Measurements from ENCODE around the gene CEMIP2.

The CEMIP2 gene

GRCh38 chr9:71767163-71767775 lies 1.0 kb downstream of the CEMIP2 start:
- peaks cover 15% of the 10 kb centered on the region for H3K27me3 ChIP-seq (ENCODE audit: insufficient read depth, poor library complexity, severe bottlenecking)
- TF ChIP-seq GABPA (IDR thresholded peaks at IDR 0.05; ENCODE audit: low read depth), result no peak
- no peak for TF ChIP-seq REST (IDR thresholded peaks at IDR 0.05; ENCODE audit: insufficient replicate concordance, low read depth)
- TF ChIP-seq POLR2AphosphoS5 (IDR thresholded peaks at IDR 0.05; ENCODE audit: low read depth), result no peak
- TF ChIP-seq SPI1 (IDR thresholded peaks at IDR 0.05; ENCODE audit: borderline replicate concordance, low read depth), result no peak
- no peak for TF ChIP-seq CTCF (IDR thresholded peaks at IDR 0.05; ENCODE audit: insufficient read depth, low read length)
- H3K27ac ChIP-seq (replicated peaks), result no peak overlapping the region
- no peak overlapping the region for H3K4me3 ChIP-seq (replicated peaks; ENCODE audit: insufficient read depth, low read length)
- DNase-seq (ENCODE audit: low read depth in 1 of 2, low spot score in 1 of 2), result no peak

GRCh38 chr9:71766663-71767062 lies 1.6 kb downstream of the CEMIP2 start:
- TF ChIP-seq GABPA (IDR thresholded peaks at IDR 0.05; ENCODE audit: low read depth) (no peak), POLR2AphosphoS5 (IDR thresholded peaks at IDR 0.05; ENCODE audit: low read depth) (no peak), REST (IDR thresholded peaks at IDR 0.05; ENCODE audit: insufficient replicate concordance, low read depth) (no peak), CTCF (IDR thresholded peaks at IDR 0.05; ENCODE audit: insufficient read depth, low read length) (no peak), SPI1 (IDR thresholded peaks at IDR 0.05; ENCODE audit: borderline replicate concordance, low read depth) (no peak)
- peaks cover 15% of the 10 kb centered on the region for H3K27me3 ChIP-seq (ENCODE audit: insufficient read depth, poor library complexity, severe bottlenecking)
- no peak overlapping the region for H3K27ac ChIP-seq (replicated peaks)
- DNase-seq (ENCODE audit: low read depth in 1 of 2, low spot score in 1 of 2), result no peak
- no peak overlapping the region for H3K4me3 ChIP-seq (replicated peaks; ENCODE audit: insufficient read depth, low read length)

- Histone ChIP-seq H3K27ac (replicated peaks) (no peak overlapping the region), H3K4me3 (replicated peaks; ENCODE audit: insufficient read depth, low read length) (no peak overlapping the region), H3K27me3 (ENCODE audit: insufficient read depth, poor library complexity, severe bottlenecking) (peaks cover 15% of the 10 kb centered on the region)
- no peak for DNase-seq (ENCODE audit: low read depth in 1 of 2, low spot score in 1 of 2)
- TF ChIP-seq GABPA (IDR thresholded peaks at IDR 0.05; ENCODE audit: low read depth), result no peak
- no peak for TF ChIP-seq SPI1 (IDR thresholded peaks at IDR 0.05; ENCODE audit: borderline replicate concordance, low read depth)
Observed at GRCh38 chr9:71765693-71766092, 2.6 kb downstream of the CEMIP2 start.

GRCh38 chr9:71764891-71765290 lies 3.4 kb downstream of the CEMIP2 start:
- DNase-seq (ENCODE audit: low read depth in 1 of 2, low spot score in 1 of 2), result no peak
- H3K27ac ChIP-seq (replicated peaks), result no peak overlapping the region
- TF ChIP-seq POLR2AphosphoS5 (IDR thresholded peaks at IDR 0.05; ENCODE audit: low read depth) (no peak), REST (IDR thresholded peaks at IDR 0.05; ENCODE audit: insufficient replicate concordance, low read depth) (no peak), SPI1 (IDR thresholded peaks at IDR 0.05; ENCODE audit: borderline replicate concordance, low read depth) (no peak), CTCF (IDR thresholded peaks at IDR 0.05; ENCODE audit: insufficient read depth, low read length) (no peak)
- H3K27me3 ChIP-seq (ENCODE audit: insufficient read depth, poor library complexity, severe bottlenecking), result peaks cover 15% of the 10 kb centered on the region
- H3K4me3 ChIP-seq (replicated peaks; ENCODE audit: insufficient read depth, low read length), result no peak overlapping the region

Measured in HL-60 (cell line).